ENCODE measurements around the gene FOXO3.

- TF ChIP-seq CTCF (IDR thresholded peaks at IDR 0.05; ENCODE audit: extremely low read depth in 1 of 2, insufficient read depth in 1 of 2, low read depth in 1 of 2, low read length in 2 of 2): no peak
- TF ChIP-seq MAX (IDR thresholded peaks at IDR 0.05; ENCODE audit: insufficient read depth, insufficient read length): no peak
- TF ChIP-seq POLR2A (IDR thresholded peaks at IDR 0.05; ENCODE audit: low read depth, low read length): no peak
- TF ChIP-seq POLR2AphosphoS5 (IDR thresholded peaks at IDR 0.05; ENCODE audit: insufficient read depth, low read depth, low read length): no peak
Observed at GRCh38 chr6:108619431-108620197, 58.9 kb downstream of the FOXO3 start.
